A549 (cell line): Measurements from ENCODE around the gene DLG2. TPM values are rescaled to one million over a fixed set of nuclear protein-coding genes. Genes with fewer than 3 reads are reported as not detected.

ENCODE experiments used
- ATAC-seq, 2 experiments: fragments of 200-7000 bp in 1 of 2; fragments of >200 bp in 1 of 2; cut with Nextera tagmentation in 1 of 2; cut with Tn5 transposase in 1 of 2; 3 replicates each; pipeline versions ENCODE4 v1.8.0 to v1.9.1; 2018 to 2020; ENCODE audit warnings: mild to moderate bottlenecking in 1 of 2, moderate library complexity in 1 of 2
- CTCF ChIA-PET: fragments of 300-600 bp; sonication (Branson Sonifier 250); formaldehyde crosslinking; extraction: SDS; loops from one replicate; lab custom pipeline; 2021; ENCODE audit warnings: antibody characterized with exemption, inconsistent platforms; lab: Yijun Ruan, JAX
- POLR2A ChIA-PET: fragments of 350-600 bp; formaldehyde crosslinking; extraction: SDS; loops from one replicate; lab custom pipeline; 2021; ENCODE audit warnings: antibody characterized with exemption, inconsistent platforms; lab: Yijun Ruan, JAX
- DNase-seq, 2 experiments: peaks; one replicate each; pipeline versions ENCODE4 v3.0.0 to v3.0.0-alpha.2; 2011 to 2016; ENCODE audit warnings: low read depth in 1 of 2, low spot score in 1 of 2
- FAIRE-seq: peaks from 2 replicates; lab custom pipeline; 2011; peaks lifted over from hg19 to GRCh38; lab: Jason Lieb, UNC
- H3K27ac ChIP-seq, 2 experiments: fragments of >200 bp; sonication (Bioruptor Twin); formaldehyde crosslinking; 3 replicates each; pipeline ENCODE4 v1.5.1; 2016 to 2017
- H3K4me1 ChIP-seq: fragments of >200 bp; sonication (Bioruptor Twin); formaldehyde crosslinking; 3 replicates; pipeline ENCODE4 v1.6.1; 2016
- H3K4me2 ChIP-seq: fragments of >200 bp; sonication (Bioruptor Twin); formaldehyde crosslinking; 3 replicates; pipeline ENCODE4 v1.6.1; 2016
- H3K4me3 ChIP-seq: fragments of >200 bp; sonication (Bioruptor Twin); formaldehyde crosslinking; 3 replicates; pipeline ENCODE4 v1.5.1; 2016
- H3K9me3 ChIP-seq: fragments of >200 bp; sonication (Bioruptor Twin); formaldehyde crosslinking; 3 replicates; pipeline ENCODE4 v1.6.1; 2016
- ATOH8 ChIP-seq: fragments of 250-450 bp; sonication (Bioruptor Pico); IDR thresholded peaks from 2 replicates; pipeline ENCODE4 v1.5.0; 2020; ENCODE audit warnings: low read depth, mild to moderate bottlenecking, moderate library complexity
- CBX8 ChIP-seq: fragments of 200-600 bp; sonication (generic); IDR thresholded peaks from 2 replicates; pipeline ENCODE4 v1.6.1; 2016
- CEBPB ChIP-seq, 2 experiments: fragments of >200 bp in 1 of 2; sonication (Bioruptor Twin) in 1 of 2; formaldehyde crosslinking in 1 of 2; IDR thresholded peaks; 2 replicates each; pipeline ENCODE4 v1.6.1; 2012 to 2016
- E2F6 ChIP-seq: IDR thresholded peaks from 2 replicates; pipeline ENCODE4 v1.6.1; 2012; ENCODE audit warnings: low read depth, borderline replicate concordance
- EP300 ChIP-seq, 2 experiments: fragments of >200 bp; sonication (Bioruptor Twin); formaldehyde crosslinking; IDR thresholded peaks; 2 replicates in 1 of 2; 3 replicates in 1 of 2; pipeline ENCODE4 v1.6.1; 2016 to 2017
- ESRRA ChIP-seq: fragments of 150-350 bp; IDR thresholded peaks from 2 replicates; pipeline ENCODE4 v1.6.1; 2014; ENCODE audit warnings: mild to moderate bottlenecking, low read length, borderline replicate concordance
- FOSL2 ChIP-seq, 2 experiments: fragments of 450-650 bp in 1 of 2; fragments of >200 bp in 1 of 2; sonication (Bioruptor Twin) in 1 of 2; formaldehyde crosslinking; IDR thresholded peaks; 2 replicates each; pipeline versions ENCODE4 v1.5.0 to v1.6.1; 2016 to 2020; ENCODE audit warnings: mild to moderate bottlenecking in 1 of 2, moderate library complexity in 1 of 2
- FOXS1 ChIP-seq: fragments of 250-450 bp; sonication (Bioruptor Pico); IDR thresholded peaks from 2 replicates; pipeline ENCODE4 v1.5.0; 2020; ENCODE audit warnings: mild to moderate bottlenecking, moderate library complexity
- GATA3 ChIP-seq: IDR thresholded peaks from 2 replicates; pipeline ENCODE4 v1.6.1; 2012; ENCODE audit warnings: borderline replicate concordance
- HMGXB4 ChIP-seq: fragments of 250-450 bp; sonication (Bioruptor Pico); IDR thresholded peaks from 2 replicates; pipeline ENCODE4 v1.5.0; 2021; ENCODE audit warnings: mild to moderate bottlenecking, moderate library complexity, borderline replicate concordance
- HOXA7 ChIP-seq: fragments of 250-450 bp; sonication (Bioruptor Pico); IDR thresholded peaks from 2 replicates; pipeline ENCODE4 v1.5.0; 2020; ENCODE audit warnings: mild to moderate bottlenecking, moderate library complexity
- HOXB13 ChIP-seq: fragments of 250-450 bp; sonication (Bioruptor Pico); IDR thresholded peaks from 2 replicates; pipeline ENCODE4 v1.5.0; 2020; ENCODE audit warnings: low read depth, mild to moderate bottlenecking, moderate library complexity
- HOXB5 ChIP-seq: fragments of 250-450 bp; sonication (Bioruptor Pico); IDR thresholded peaks from 2 replicates; pipeline ENCODE4 v1.5.0; 2020; ENCODE audit warnings: mild to moderate bottlenecking, moderate library complexity
- KDM1A ChIP-seq: fragments of 200-600 bp; sonication (generic); IDR thresholded peaks from 2 replicates; pipeline ENCODE4 v1.6.1; 2016; ENCODE audit warnings: low read depth, mild to moderate bottlenecking
- MAFK ChIP-seq: fragments of 450-650 bp; IDR thresholded peaks from 2 replicates; pipeline ENCODE4 v1.6.1; 2014; ENCODE audit not compliant: partially characterized antibody
- MAZ ChIP-seq: fragments of 150-350 bp; IDR thresholded peaks from 2 replicates; pipeline ENCODE4 v1.6.1; 2014; ENCODE audit warnings: antibody characterized with exemption, low read depth, low read length, borderline replicate concordance
- NFE2L2 ChIP-seq: fragments of 150-350 bp; conservative IDR thresholded peaks from 2 replicates; pipeline ENCODE4 v1.6.1; 2014; ENCODE audit warnings: low read length
- NPAS2 ChIP-seq: fragments of 250-450 bp; sonication (Bioruptor Pico); IDR thresholded peaks from 2 replicates; pipeline ENCODE4 v1.8.0; 2022; ENCODE audit warnings: mild to moderate bottlenecking, moderate library complexity, borderline replicate concordance
- RARB ChIP-seq: fragments of 250-450 bp; sonication (Bioruptor Pico); IDR thresholded peaks from 2 replicates; pipeline ENCODE4 v1.8.0; 2021; ENCODE audit warnings: mild to moderate bottlenecking, moderate library complexity
- RCOR1 ChIP-seq: fragments of 150-350 bp; IDR thresholded peaks from 2 replicates; pipeline ENCODE4 v1.6.1; 2014; ENCODE audit warnings: antibody characterized with exemption, low read length, low read depth
- REST ChIP-seq: fragments of 200-600 bp; sonication (generic); IDR thresholded peaks from 2 replicates; pipeline ENCODE4 v1.6.1; 2016; ENCODE audit warnings: antibody characterized with exemption, mild to moderate bottlenecking, moderate library complexity
- SMC3 ChIP-seq: fragments of >200 bp; sonication (Bioruptor Twin); formaldehyde crosslinking; IDR thresholded peaks from 3 replicates; pipeline ENCODE4 v1.6.1; 2018; ENCODE audit warnings: inconsistent platforms
- TP53 ChIP-seq: fragments of 250-450 bp; sonication (Bioruptor Pico); IDR thresholded peaks from 2 replicates; pipeline ENCODE4 v1.5.0; 2021; ENCODE audit warnings: mild to moderate bottlenecking, moderate library complexity
- ZFP36 ChIP-seq: fragments of 450-650 bp; IDR thresholded peaks from 2 replicates; pipeline ENCODE4 v1.6.1; 2014; ENCODE audit warnings: borderline replicate concordance; ENCODE audit not compliant: partially characterized antibody
- ZNF302 ChIP-seq: fragments of 250-450 bp; sonication (Bioruptor Pico); IDR thresholded peaks from 2 replicates; pipeline ENCODE4 v1.9.0; 2021; ENCODE audit warnings: inconsistent platforms, mild to moderate bottlenecking, moderate library complexity
- ZSCAN20 ChIP-seq: fragments of 250-450 bp; sonication (Bioruptor Pico); IDR thresholded peaks from 2 replicates; pipeline ENCODE4 v1.8.0; 2022; ENCODE audit warnings: mild to moderate bottlenecking, moderate library complexity
- WGBS: methylation state at CpG from one replicate; pipeline ENCODE4 v1.1.6; 2017; ENCODE audit errors: missing lambda C conversion rate; 5-methylcytosine and 5-hydroxymethylcytosine counted together
- polyA plus RNA-seq, 4 experiments: library from polyadenylated mRNA; depleted of rRNA in 3 of 4; stranded (reverse); fragments of >200 nt; fragmentation: RNase III in 1 of 4; extraction: RNeasy Plus Mini Kit Qiagen cat#74134 plus additional on column Dnase treatment in 1 of 4; gene quantifications; 2 replicates in 3 of 4; 3 replicates in 1 of 4; pipeline ENCODE4 v1.2.3, GENCODE V29; 2011 to 2017
- TF ChIP-seq, protein P1 (sequence below): fragments of >200 bp; sonication (Bioruptor Twin); formaldehyde crosslinking; IDR thresholded peaks from 3 replicates; pipeline ENCODE4 v1.6.1; 2016
- TF ChIP-seq, protein P2 (sequence below): fragments of 450-650 bp; IDR thresholded peaks from 2 replicates; pipeline ENCODE4 v1.6.1; 2014; ENCODE audit warnings: antibody characterized with exemption

The DLG2 gene
- polyA plus RNA-seq, 2 of the 4 experiments (the other 2 are of a cell fraction) = 0.26 to 0.79 TPM

DNA sequence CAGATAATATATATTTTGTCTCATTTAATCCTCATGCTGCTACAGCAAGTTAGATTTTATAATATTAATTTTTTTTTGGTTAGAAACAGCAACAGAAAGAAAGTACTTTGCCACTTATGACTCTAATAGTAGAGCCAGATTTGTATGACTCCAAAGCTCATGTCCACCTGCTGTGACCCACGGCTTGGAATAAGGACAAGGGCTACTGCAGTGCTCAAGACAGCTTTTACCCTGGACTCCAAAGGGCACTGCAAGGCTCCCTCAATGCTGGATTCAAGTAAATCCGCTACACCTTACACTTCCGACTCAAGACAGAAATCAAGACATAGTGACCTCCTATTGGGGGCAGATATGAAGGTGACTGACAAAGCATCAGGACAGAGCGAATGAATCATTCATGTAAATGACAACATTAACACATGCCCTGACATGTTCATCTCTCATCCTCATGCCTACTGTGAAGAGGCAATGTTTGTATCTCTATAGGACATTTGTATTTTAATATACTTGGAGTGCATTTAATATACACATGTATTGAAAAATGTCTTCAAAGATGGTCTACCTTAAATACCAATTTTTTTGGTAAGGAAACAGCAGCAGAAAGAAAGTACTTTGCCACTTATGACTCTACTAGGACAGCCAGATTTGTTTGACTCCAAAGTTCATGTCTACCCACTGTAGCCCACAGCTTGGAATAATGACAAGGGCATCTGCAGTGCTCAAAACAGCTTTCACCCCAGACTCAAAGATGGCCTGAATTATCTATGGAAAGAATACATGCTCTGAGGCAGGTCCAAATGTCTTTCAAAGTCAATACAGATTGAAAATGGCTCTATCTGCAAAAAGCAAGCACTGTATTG lies 1965.4 kb downstream of the DLG2 start:
- FAIRE-seq (no peak), ATAC-seq (no peak), DNase-seq (no peak)
- 40% methylated on average over 4 of the region's 4 CpGs for WGBS
- Histone ChIP-seq H3K4me1 (no peaks in the 10 kb centered on the region), H3K27ac (no peak overlapping the region), H3K4me3 (no peak overlapping the region), H3K4me2 (no peak overlapping the region), H3K9me3 (no peaks in the 10 kb centered on the region)
- ChIA-PET CTCF (no interaction called here), POLR2A (no interaction called here)
- no peak for TF ChIP-seq ZNF302 (CRISPR knock-in tag)
- no peak for TF ChIP-seq FOSL2 (IDR thresholded peaks at IDR 0.05)
- no peak for TF ChIP-seq FOSL2 (CRISPR knock-in tag; IDR thresholded peaks at IDR 0.05)
- no peak for TF ChIP-seq ATOH8 (CRISPR knock-in tag)
- no peak for TF ChIP-seq RCOR1
- no peak for TF ChIP-seq KDM1A
- TF ChIP-seq ESRRA = no peak
- TF ChIP-seq SMC3 = no peak
- no peak for TF ChIP-seq RARB (CRISPR knock-in tag)
- TF ChIP-seq E2F6 = no peak
- TF ChIP-seq MAZ = no peak
- TF ChIP-seq EP300 (IDR thresholded peaks at IDR 0.05) = no peak
- TF ChIP-seq NPAS2 (CRISPR knock-in tag) = no peak
- no peak for TF ChIP-seq REST
- no peak for TF ChIP-seq ZSCAN20 (CRISPR knock-in tag)
- TF ChIP-seq CEBPB (IDR thresholded peaks at IDR 0.05) = no peak

DNA sequence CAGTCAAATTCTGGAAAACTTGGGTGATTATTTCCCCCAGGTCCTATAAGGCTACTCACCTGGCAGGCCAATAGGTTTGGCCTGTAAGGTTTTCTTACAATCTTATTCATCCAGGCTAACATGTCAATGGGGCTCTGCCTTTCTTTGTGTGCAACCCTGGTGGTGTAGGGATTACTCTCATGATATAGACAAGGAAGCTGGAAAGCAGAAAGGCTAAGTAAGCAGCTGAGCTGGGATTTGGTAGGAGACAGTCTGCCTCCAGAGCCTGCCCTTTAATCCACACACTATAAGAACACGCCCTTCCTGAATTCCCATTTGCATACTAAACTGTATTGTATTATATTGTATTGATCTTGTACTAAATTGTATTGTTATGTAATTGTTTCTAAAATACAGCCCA lies 1967.7 kb downstream of the DLG2 start:
- ChIA-PET POLR2A (no interaction called here), CTCF (no interaction called here)
- Histone ChIP-seq H3K4me2 (no peak overlapping the region), H3K4me3 (no peak overlapping the region), H3K4me1 (no peaks in the 10 kb centered on the region), H3K27ac (no peak overlapping the region), H3K9me3 (no peaks in the 10 kb centered on the region)
- ATAC-seq (no peak), FAIRE-seq (no peak), DNase-seq (no peak)
- TF ChIP-seq ZSCAN20 (CRISPR knock-in tag) (no peak), ZNF302 (CRISPR knock-in tag) (no peak), HOXA7 (CRISPR knock-in tag) (no peak), HOXB13 (CRISPR knock-in tag) (no peak), HOXB5 (CRISPR knock-in tag) (no peak), NFE2L2 (no peak), HMGXB4 (no peak), TP53 (no peak), RARB (CRISPR knock-in tag) (no peak), GATA3 (no peak), CEBPB (IDR thresholded peaks at IDR 0.05) (no peak), CBX8 (no peak), MAZ (no peak), MAFK (no peak), ZFP36 (no peak), SMC3 (no peak), FOXS1 (no peak)
- TF ChIP-seq, protein P1, sequence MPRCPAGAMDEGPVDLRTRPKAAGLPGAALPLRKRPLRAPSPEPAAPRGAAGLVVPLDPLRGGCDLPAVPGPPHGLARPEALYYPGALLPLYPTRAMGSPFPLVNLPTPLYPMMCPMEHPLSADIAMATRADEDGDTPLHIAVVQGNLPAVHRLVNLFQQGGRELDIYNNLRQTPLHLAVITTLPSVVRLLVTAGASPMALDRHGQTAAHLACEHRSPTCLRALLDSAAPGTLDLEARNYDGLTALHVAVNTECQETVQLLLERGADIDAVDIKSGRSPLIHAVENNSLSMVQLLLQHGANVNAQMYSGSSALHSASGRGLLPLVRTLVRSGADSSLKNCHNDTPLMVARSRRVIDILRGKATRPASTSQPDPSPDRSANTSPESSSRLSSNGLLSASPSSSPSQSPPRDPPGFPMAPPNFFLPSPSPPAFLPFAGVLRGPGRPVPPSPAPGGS = no peak
- TF ChIP-seq, protein P2, sequence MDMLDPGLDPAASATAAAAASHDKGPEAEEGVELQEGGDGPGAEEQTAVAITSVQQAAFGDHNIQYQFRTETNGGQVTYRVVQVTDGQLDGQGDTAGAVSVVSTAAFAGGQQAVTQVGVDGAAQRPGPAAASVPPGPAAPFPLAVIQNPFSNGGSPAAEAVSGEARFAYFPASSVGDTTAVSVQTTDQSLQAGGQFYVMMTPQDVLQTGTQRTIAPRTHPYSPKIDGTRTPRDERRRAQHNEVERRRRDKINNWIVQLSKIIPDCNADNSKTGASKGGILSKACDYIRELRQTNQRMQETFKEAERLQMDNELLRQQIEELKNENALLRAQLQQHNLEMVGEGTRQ = no peak
- 25% methylated on average over 1 of the region's 1 CpG for WGBS
